NCI-H510A (cell line): ENCODE measurements around the gene P4HA2.

Experiments
- DNase-seq: peaks from one replicate; lab custom pipeline; 2025; lab: John Stamatoyannopoulos, UW

The P4HA2 gene

DNA sequence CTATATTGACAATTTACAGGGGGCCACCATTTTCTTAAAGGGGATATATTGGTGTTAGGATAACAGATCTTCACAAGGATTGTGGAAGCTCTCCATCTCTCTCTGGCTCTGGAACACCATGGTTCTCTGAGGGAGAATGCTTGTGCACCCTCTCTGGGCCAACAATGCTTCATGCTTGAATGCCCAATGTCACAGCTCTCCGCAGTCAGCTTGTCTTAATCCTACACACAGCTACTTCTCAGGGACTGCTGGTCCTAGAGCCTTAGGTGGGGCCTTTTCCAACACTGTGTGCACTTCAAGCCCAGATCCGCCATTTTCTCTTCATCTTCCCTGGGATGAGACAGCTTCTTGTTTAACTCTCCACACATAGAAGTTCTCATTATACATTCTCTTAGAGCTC is 22.9 kb upstream of the P4HA2 start:
- no peak for DNase-seq

- DNase-seq = no peak
These were observed 19.2 kb upstream of the P4HA2 start for GRCh38 chr5:132246806-132247205.

GRCh38 chr5:132245593-132245992 is 17.9 kb upstream of the P4HA2 start:
- no peak for DNase-seq

- DNase-seq = no peak
These were observed 15.8 kb upstream of the P4HA2 start for GRCh38 chr5:132243366-132243977.

GRCh38 chr5:132239776-132240175 is 12.1 kb upstream of the P4HA2 start:
- DNase-seq = no peak

- no peak for DNase-seq
These were observed 11.3 kb upstream of the P4HA2 start for GRCh38 chr5:132238901-132239500.

- no peak for DNase-seq
These were observed 10.6 kb upstream of the P4HA2 start for GRCh38 chr5:132238169-132238744.

DNA sequence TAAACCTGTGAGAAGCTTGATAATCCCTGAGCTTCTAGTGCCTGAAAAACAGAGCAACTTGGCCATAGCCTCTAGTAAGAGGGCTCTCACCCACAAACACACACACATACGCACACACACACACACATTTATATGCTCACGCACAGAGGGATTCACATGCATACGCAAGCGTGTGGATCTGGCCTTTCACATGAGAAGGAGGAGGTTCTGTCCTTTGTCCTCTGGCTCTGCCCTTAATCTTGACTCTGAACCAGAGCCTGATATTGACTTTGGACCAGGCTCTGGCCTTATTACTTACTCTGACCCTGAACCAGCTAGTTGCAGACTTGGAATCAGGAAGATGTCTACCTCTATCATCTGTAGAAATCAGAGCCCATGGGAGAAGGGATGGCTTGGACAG is 10.0 kb upstream of the P4HA2 start:
- no peak for DNase-seq

DNA sequence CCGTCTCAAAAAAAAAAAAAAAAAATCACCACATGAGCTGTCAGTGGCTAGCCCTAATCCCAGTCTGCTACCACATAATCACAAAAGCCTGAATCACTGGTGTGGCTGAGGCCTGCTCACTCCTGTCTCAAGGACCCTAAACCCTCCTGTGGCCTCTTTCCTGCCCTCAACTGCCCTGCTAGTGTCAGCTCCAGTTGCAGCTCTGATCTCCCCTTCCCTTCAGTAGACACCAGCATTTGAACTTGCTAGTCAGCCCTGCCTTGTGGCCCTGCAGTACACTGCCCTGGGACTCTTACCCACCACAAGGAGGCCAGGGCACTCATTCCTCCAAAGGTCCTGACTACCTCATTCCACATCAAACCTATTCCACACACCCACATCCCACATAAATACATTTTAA is 9.5 kb upstream of the P4HA2 start:
- DNase-seq = no peak

- no peak for DNase-seq
These were observed 7.7 kb upstream of the P4HA2 start for GRCh38 chr5:132235340-132235739.

GRCh38 chr5:132234684-132235062 is 7.0 kb upstream of the P4HA2 start:
- DNase-seq = no peak

DNA sequence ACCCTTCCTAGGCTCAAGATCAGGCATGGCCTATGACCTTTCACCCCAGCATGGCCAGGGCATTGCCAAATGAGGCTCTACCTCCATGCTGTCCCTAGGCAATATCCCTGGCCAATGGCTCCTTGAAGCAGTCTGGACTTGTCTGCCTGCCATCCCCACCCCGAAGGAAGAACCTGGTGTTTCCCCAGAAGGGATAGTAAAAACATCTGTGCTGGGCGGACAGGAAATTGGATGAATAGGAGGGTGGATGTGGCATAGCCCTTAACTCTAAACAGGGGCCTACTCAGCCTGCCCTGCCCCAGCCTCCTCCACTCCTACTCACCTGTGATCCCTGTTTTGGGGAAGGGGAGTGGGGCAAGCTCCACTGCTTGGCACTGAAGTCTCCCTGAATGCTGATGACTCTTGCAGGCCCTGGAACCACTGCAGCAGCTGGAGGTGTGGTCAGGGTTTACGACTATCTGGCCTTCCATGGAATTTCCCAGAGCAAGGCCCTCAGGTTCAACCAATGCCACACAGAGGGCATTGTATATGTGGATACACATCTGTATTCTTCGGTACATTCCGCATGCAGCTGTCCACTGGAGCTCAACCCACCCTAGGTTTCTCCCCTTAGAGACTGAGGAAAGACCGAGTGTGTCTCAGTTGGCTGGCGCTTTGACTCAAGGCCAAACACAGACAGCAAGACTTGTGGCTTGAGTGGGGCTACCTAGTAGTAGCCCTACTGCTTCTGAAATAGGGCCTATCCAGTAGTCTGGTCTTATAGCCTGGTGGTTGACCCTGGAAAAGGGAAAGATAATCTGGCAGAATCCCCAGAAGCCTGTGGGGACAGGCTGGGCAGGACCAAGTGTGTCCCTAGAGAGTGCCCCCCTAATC is 6.4 kb upstream of the P4HA2 start:
- no peak for DNase-seq

DNA sequence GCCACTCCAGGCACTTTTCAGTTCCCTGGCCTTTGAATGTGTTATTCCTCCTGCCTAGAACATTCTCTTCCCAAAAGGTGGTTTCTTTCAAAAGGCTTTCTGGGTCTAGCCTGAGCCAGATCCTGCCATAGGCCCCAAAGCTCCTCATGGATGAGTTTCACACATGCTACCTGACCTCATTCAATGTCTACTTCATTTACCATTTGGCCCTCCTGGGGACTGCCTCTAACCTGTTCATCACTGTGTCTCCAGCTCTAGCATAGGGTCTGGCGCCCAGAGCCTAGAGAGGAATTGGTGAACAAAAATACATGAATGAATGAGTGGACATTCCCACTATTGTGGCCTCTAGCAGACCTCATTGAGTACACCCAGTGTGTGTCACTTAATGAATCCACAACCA is 5.4 kb upstream of the P4HA2 start:
- DNase-seq = no peak

- DNase-seq = no peak
These were observed 4.8 kb upstream of the P4HA2 start for GRCh38 chr5:132232465-132232864.

GRCh38 chr5:132230871-132231270 is 3.2 kb upstream of the P4HA2 start:
- DNase-seq = no peak

DNA sequence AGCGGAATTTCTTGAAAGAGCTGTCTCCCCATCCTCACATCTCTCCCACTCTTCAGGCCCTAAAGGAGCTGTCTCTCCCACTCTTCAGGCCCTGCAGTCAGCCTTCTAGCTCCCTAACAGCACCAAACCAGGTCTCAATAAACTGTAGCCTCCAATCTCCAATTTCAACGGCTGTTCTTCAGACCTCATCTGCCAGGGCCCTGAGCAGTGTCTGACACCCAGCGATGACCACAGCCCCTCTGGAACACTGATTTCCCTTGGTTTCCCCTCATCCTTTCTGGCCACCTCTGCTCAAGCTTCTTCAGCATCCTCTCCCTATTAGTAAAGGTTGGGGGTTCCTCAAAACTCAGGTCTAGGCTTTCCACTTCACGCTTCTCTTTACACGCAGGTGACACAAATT is 1.6 kb upstream of the P4HA2 start:
- DNase-seq = no peak

GRCh38 chr5:132228241-132229035 is 785 bp upstream of the P4HA2 start:
- no peak for DNase-seq

DNA sequence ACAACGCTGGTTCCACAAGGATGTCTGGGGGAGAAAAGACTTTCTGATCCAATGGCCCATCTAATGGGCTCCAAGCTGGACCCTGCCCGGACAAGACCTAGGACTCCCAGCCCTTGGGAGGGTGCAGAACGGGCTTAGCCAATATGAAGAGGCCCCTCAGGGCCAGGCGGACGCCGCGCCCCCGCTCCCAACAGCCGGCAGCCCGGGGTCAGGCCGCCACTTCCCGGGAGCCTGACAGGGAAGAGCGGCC is 493 bp downstream of the P4HA2 start:
- DNase-seq = no peak

DNA sequence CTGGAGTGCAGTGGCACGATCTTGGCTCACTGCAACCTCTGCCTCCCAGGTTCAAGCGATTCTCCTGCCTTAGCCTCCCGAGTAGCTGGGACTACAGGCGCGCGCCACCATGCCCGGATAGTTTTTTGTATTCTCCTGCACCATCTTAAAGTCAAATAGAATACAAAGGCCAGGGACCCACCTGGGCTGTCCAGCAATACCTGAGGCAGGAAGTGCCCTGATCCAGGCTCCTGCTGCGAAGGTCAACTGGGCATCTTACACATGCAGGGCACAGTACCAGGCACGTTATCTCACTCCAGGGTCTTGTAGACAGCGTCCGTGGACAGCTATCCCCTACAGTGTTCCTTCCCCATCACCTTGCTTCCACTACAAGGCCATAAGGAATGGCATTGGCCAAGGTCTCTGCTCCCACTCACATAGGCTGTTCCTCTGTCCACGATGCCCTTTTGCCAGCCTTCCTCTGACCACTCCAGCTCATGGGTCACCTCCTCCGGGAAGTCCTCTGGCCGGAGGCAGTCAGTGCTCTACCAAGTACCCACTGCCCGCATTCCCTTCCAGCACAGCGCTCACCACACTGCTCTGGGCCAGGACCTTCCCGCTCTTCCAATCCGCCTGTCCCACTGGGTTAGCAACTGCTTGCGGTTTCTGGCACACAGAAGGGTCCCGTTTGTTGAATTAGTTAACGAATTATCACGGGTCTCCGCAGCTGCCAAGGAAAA is 978 bp downstream of the P4HA2 start:
- no peak for DNase-seq

- DNase-seq = peak; percentile 44
These were observed 2.3 kb downstream of the P4HA2 start for GRCh38 chr5:132225165-132226032.

DNA sequence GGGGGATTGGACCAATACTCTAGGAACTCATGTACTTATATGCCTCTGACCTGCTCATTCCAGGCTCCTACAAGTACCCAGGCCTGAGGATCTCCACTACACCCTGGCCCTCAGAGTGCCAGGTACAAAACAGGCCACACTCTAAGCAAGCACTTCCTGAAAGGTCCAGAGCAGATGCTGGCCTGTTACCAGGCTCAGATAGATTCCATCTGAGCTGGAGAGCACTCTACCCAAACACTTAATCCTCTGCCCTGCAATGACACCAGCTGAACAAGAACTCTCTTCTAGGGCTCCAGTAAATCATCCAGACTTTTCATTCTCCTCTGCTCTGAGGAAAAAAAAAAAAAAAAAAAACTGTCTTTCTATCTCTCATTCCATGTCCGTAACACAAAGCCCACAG is 2.9 kb downstream of the P4HA2 start:
- DNase-seq = no peak
